CD4-positive, CD25-positive, alpha-beta regulatory T cell (primary cell): Measurements from ENCODE around the gene SPECC1. TPM values are rescaled to one million over a fixed set of nuclear protein-coding genes. Genes with fewer than 3 reads are reported as not detected.
"Not testable (repeated sequence)": the region's sequence is repeated elsewhere in the genome, so short reads cannot be mapped to it uniquely, and the experiment has no call there.

Source experiments
- ATAC-seq, 2 donors: fragments of 150-1000 bp; cut with Tn5 transposase; one replicate each; pipeline ENCODE4 v1.10.0; 2021; ENCODE audit warnings: low read depth in 2 of 2, moderate number of reproducible peaks in 2 of 2, moderate library complexity in 1 of 2
- DNase-seq, 3 donors: peaks; one replicate each; pipeline versions ENCODE4 v3.0.0 to v3.0.0-alpha.2; 2012 to 2022; ENCODE audit warnings: mixed read lengths in 1 of 3
- H3K27ac ChIP-seq: one replicate; pipeline ENCODE4 v1.7.0; 2013; ENCODE audit warnings: mild to moderate bottlenecking, low read length; ENCODE audit not compliant: insufficient read depth, poor library complexity, severe bottlenecking
- H3K27me3 ChIP-seq: one replicate; pipeline ENCODE4 v1.7.0; 2013; ENCODE audit warnings: low read length; ENCODE audit not compliant: control insufficient read depth, insufficient read depth
- H3K36me3 ChIP-seq: one replicate; pipeline ENCODE4 v1.7.0; 2013; ENCODE audit warnings: mild to moderate bottlenecking, low read length, moderate library complexity; ENCODE audit not compliant: control insufficient read depth, insufficient read depth
- H3K4me1 ChIP-seq: 2 replicates; pipeline ENCODE4 v1.7.0; 2013; ENCODE audit warnings: mild to moderate bottlenecking, low read length; ENCODE audit not compliant: insufficient read depth, control insufficient read depth, poor library complexity, severe bottlenecking
- H3K4me3 ChIP-seq: one replicate; pipeline ENCODE4 v1.7.0; 2013; ENCODE audit warnings: low read depth, mild to moderate bottlenecking, low read length, moderate library complexity
- H3K9me3 ChIP-seq, 2 experiments: 1 replicate in 1 of 2; 2 replicates in 1 of 2; pipeline ENCODE4 v1.7.0; 2013; ENCODE audit warnings: low read length in 2 of 2, mild to moderate bottlenecking in 1 of 2, moderate library complexity in 1 of 2; ENCODE audit not compliant: control insufficient read depth in 2 of 2
- H3K27ac Mint-ChIP-seq, 3 donors: one replicate each; pipeline ENCODE4 v1.8.0; 2020 to 2022; ENCODE audit warnings: mild to moderate bottlenecking in 3 of 3, mixed read lengths in 3 of 3, moderate library complexity in 2 of 3
- H3K27me3 Mint-ChIP-seq: one replicate; pipeline ENCODE4 v1.8.0; 2022; ENCODE audit warnings: mild to moderate bottlenecking, mixed read lengths
- H3K36me3 Mint-ChIP-seq: one replicate; pipeline ENCODE4 v1.8.0; 2020; ENCODE audit warnings: mixed read lengths
- H3K4me1 Mint-ChIP-seq, 4 donors: one replicate each; pipeline ENCODE4 v1.8.0; 2020 to 2022; ENCODE audit warnings: mixed read lengths in 4 of 4, mild to moderate bottlenecking in 1 of 4
- H3K4me3 Mint-ChIP-seq, 4 donors: one replicate each; pipeline ENCODE4 v1.8.0; 2020 to 2022; ENCODE audit warnings: mild to moderate bottlenecking in 4 of 4, mixed read lengths in 4 of 4, moderate library complexity in 3 of 4
- H3K9me3 Mint-ChIP-seq, 7 donors: one replicate each; pipeline ENCODE4 v1.8.0; 2020 to 2022; ENCODE audit warnings: mixed read lengths in 7 of 7, mild to moderate bottlenecking in 3 of 7, moderate library complexity in 2 of 7
- polyA plus RNA-seq, 4 donors: library from polyadenylated mRNA; unstranded; fragments of 300-500 nt; fragmentation: Illumina TruSeq; gene quantifications; one replicate each; pipeline ENCODE4 v1.2.3, GENCODE V29; 2021
- total RNA-seq: library from RNA; stranded (reverse); gene quantifications from one replicate; pipeline ENCODE4 v1.2.3, GENCODE V29; 2022

Gene SPECC1
- total and polyA plus RNA-seq, 5 donors from 2014 or later, result 0.62 to 6.5 (median 1.2) TPM

DNA sequence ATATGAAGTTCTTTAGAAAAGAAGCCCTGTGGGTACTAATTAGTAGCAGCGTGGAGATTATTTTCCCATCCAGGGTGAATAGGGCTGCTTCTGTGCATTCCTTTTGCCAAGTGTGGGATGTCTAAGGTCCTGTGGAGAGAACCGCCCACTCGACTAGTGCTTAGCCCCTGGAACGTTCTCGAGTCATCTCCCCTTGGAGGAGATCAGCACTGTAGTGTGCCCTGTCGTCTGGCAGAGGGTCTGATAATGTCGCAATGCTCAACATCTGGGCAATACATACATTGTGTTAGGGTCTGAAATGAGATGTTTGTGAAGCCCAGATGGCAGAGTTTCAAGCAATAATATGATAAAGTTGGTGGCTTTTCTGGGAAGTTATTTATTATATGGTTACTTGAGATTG is 64.8 kb downstream of the SPECC1 start:
- ATAC-seq (no peak), DNase-seq (no peak)
- Histone ChIP-seq H3K9me3 (no peaks in the 10 kb centered on the region), H3K4me1 (peaks cover 9% of the 10 kb centered on the region), H3K4me3 (no peak overlapping the region), H3K27ac (no peak overlapping the region), H3K36me3 (no peaks in the 10 kb centered on the region), H3K27me3 (peaks cover 7% of the 10 kb centered on the region)
- peaks cover 0 to 14% (median 9%) of the 10 kb centered on the region in 4 donors for H3K4me1 Mint-ChIP-seq
- H3K4me3 Mint-ChIP-seq, result no peak overlapping the region
- peaks cover 15% of the 10 kb centered on the region for H3K27me3 Mint-ChIP-seq
- no peak overlapping the region for H3K27ac Mint-ChIP-seq
- peaks cover 0 to 2% (median 0%) of the 10 kb centered on the region in 7 donors for H3K9me3 Mint-ChIP-seq
- no peaks in the 10 kb centered on the region for H3K36me3 Mint-ChIP-seq

- Histone ChIP-seq H3K27me3 (peaks cover 7% of the 10 kb centered on the region), H3K27ac (no peak overlapping the region), H3K36me3 (no peaks in the 10 kb centered on the region), H3K4me1 (peaks cover 9% of the 10 kb centered on the region), H3K9me3 (no peaks in the 10 kb centered on the region), H3K4me3 (no peak overlapping the region)
- Mint-ChIP-seq H3K27ac (no peak overlapping the region), H3K4me1 (peaks cover 0 to 14% (median 9%) of the 10 kb centered on the region in 4 donors), H3K36me3 (no peaks in the 10 kb centered on the region), H3K9me3 (peaks cover 0 to 2% (median 0%) of the 10 kb centered on the region in 7 donors), H3K27me3 (peaks cover 16% of the 10 kb centered on the region), H3K4me3 (no peak overlapping the region)
- no peak for DNase-seq
- no peak for ATAC-seq
Observed at GRCh38 chr17:20074489-20074888, 65.3 kb downstream of the SPECC1 start.

- H3K4me3 Mint-ChIP-seq, H3K36me3 ChIP-seq, H3K4me1 ChIP-seq: not testable (repeated sequence)
Observed at GRCh38 chr17:20076137-20076536, 67.0 kb downstream of the SPECC1 start.

GRCh38 chr17:20077978-20078685 is 69.0 kb downstream of the SPECC1 start:
- H3K27ac Mint-ChIP-seq, result no peak overlapping the region
- peaks cover 9% of the 10 kb centered on the region for H3K4me1 ChIP-seq
- peaks cover 0 to 2% (median 0%) of the 10 kb centered on the region in 7 donors for H3K9me3 Mint-ChIP-seq
- H3K27me3 Mint-ChIP-seq, result peaks cover 10% of the 10 kb centered on the region
- peaks cover 3% of the 10 kb centered on the region for H3K36me3 Mint-ChIP-seq
- DNase-seq (no peak), ATAC-seq (no peak)
- H3K36me3 ChIP-seq, result no peaks in the 10 kb centered on the region
- H3K9me3 ChIP-seq, result no peaks in the 10 kb centered on the region
- peaks cover 2% of the 10 kb centered on the region for H3K27me3 ChIP-seq
- no peak overlapping the region for H3K27ac ChIP-seq
- no peak overlapping the region for H3K4me3 Mint-ChIP-seq
- H3K4me3 ChIP-seq, result no peak overlapping the region
- H3K4me1 Mint-ChIP-seq, result peaks cover 0 to 10% (median 7%) of the 10 kb centered on the region in 4 donors

More at GRCh38 chr17:20076137-20076536, 67.0 kb downstream of the SPECC1 start:
- H3K27me3 ChIP-seq, H3K27me3 Mint-ChIP-seq, ATAC-seq, H3K4me3 ChIP-seq, H3K27ac ChIP-seq, H3K27ac Mint-ChIP-seq, H3K36me3 Mint-ChIP-seq, H3K9me3 ChIP-seq, H3K9me3 Mint-ChIP-seq, DNase-seq: not testable (repeated sequence)
- peaks cover 0 to 14% (median 9%) of the 10 kb centered on the region in 4 donors for H3K4me1 Mint-ChIP-seq

DNA sequence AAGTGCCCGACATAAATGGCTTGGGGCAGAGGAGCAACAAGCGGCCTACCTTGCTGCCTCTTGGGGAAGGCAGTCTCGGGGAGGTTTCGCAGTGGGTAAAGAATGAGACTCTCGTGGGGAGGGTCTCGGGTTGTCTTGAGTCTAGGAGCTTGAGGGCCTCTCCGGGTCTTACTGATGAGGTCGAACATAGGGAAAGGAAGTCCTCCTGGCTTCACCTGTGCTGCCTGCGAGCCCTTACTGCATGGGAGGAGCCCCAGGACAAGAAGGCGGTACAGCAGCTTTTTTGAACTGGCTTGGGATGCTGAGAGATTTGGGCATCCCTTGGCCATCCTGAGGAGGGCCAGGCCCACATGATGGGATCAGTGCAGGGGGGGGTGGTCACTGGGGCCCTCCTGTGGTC is 71.4 kb downstream of the SPECC1 start:
- Mint-ChIP-seq H3K4me3 (no peak overlapping the region), H3K36me3 (peaks cover 3% of the 10 kb centered on the region), H3K27me3 (peaks cover 4% of the 10 kb centered on the region), H3K9me3 (no peaks in the 10 kb centered on the region), H3K4me1 (no peaks in the 10 kb centered on the region), H3K27ac (no peak overlapping the region)
- Histone ChIP-seq H3K27me3 (peaks cover 3% of the 10 kb centered on the region), H3K27ac (no peak overlapping the region), H3K36me3 (no peaks in the 10 kb centered on the region), H3K9me3 (no peaks in the 10 kb centered on the region), H3K4me1 (no peaks in the 10 kb centered on the region), H3K4me3 (no peak overlapping the region)
- ATAC-seq (no peak), DNase-seq (no peak)

DNA sequence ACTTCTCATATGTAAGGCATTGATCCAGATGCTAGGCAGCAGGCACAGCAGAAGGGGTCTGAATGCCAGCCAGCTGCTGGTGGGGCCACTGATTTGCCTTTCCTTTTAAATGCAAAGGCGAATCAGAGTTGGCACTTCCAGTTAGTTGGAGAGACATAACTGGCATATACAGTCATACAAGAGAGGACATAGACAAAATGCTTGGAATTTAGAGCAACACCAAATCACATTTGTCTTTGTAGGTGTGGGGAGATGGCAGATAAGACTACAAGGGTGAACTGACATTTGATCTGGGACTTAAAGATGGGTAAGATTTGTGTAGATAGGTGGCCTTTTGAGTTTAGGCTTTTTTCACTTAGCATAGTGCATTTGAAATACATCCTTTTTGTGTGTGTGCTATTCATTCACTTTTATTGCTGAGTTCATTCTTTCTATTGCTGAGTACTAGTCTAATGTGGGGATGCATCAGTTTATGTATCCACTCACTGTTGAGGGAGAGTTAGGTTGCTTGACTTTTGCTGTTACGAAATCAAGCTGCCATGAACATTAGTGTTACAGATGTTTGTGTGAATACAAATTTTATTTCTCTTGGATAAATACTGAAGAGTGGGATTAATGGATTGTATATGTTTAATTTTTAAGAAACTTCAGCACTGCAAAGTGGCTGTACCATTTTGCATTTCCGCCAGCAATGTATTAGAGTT is 74.1 kb downstream of the SPECC1 start:
- peaks cover 12% of the 10 kb centered on the region for H3K27me3 Mint-ChIP-seq
- no peak overlapping the region for H3K4me3 Mint-ChIP-seq
- no peak overlapping the region for H3K27ac Mint-ChIP-seq
- Histone ChIP-seq H3K36me3 (no peaks in the 10 kb centered on the region), H3K4me3 (no peak overlapping the region), H3K4me1 (no peaks in the 10 kb centered on the region), H3K27ac (no peak overlapping the region), H3K27me3 (peaks cover 3% of the 10 kb centered on the region), H3K9me3 (no peaks in the 10 kb centered on the region)
- DNase-seq (no peak), ATAC-seq (no peak)
- H3K36me3 Mint-ChIP-seq, result peaks cover 3% of the 10 kb centered on the region
- no peaks in the 10 kb centered on the region for H3K4me1 Mint-ChIP-seq
- no peaks in the 10 kb centered on the region for H3K9me3 Mint-ChIP-seq

DNA sequence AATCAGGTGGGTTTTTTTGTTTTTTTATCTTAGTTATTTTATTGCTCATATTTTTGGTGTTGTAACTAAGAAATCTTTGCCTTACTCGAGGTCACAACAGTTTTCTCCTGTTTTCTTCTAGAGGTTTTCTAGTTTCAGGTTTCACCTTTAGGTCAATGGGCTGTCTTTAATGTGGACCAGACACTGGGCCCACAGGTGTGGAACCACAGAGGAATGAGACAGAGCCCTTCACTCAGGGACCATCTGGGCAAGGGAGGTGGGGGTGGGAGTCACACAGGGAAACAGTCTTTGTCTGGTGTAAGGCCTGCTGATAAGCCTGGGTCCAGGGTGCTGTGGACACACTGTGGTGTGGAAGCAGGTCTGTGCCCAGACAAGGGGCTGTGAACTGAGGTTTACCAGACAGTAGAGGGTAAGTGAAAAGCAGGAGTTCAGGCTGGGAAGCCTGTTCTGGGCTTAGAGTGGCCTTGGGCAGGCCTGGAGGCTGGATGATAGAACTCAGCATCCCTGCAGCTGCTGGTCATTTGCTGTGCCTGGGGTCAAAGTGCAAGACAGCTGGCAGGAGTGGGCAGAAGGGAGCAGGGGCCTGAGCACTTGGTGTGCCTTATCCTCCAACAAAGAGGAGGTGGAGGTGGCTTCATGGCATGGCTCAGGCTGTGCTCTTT is 75.6 kb downstream of the SPECC1 start:
- Mint-ChIP-seq H3K27me3 (peaks cover 8% of the 10 kb centered on the region), H3K4me1 (no peaks in the 10 kb centered on the region), H3K27ac (no peak overlapping the region), H3K9me3 (no peaks in the 10 kb centered on the region), H3K36me3 (peaks cover 3% of the 10 kb centered on the region), H3K4me3 (no peak overlapping the region)
- Histone ChIP-seq H3K27me3 (peaks cover 3% of the 10 kb centered on the region), H3K9me3 (no peaks in the 10 kb centered on the region), H3K36me3 (no peaks in the 10 kb centered on the region), H3K27ac (no peak overlapping the region), H3K4me1 (no peaks in the 10 kb centered on the region), H3K4me3 (no peak overlapping the region)
- ATAC-seq (no peak), DNase-seq (no peak)
